Colonic mucosa (tissue), 4 donors: ENCODE results near the gene SURF4. TPM values are rescaled to one million over a fixed set of nuclear protein-coding genes. Genes with fewer than 3 reads are reported as not detected.
"Not testable (repeated sequence)": the region's sequence is repeated elsewhere in the genome, so short reads cannot be mapped to it uniquely, and the experiment has no call there.

Experiments
- DNase-seq: peaks from one replicate; pipeline ENCODE4 v3.0.0-alpha.2; 2020
- H3K27ac ChIP-seq: fragments of 200-600 bp; one replicate; pipeline ENCODE4 v1.8.0; 2021
- H3K27me3 ChIP-seq: fragments of 200-600 bp; one replicate; pipeline ENCODE4 v1.8.0; 2021
- H3K36me3 ChIP-seq: fragments of 200-600 bp; one replicate; pipeline ENCODE4 v1.8.0; 2021
- H3K4me1 ChIP-seq: fragments of 200-600 bp; one replicate; pipeline ENCODE4 v1.8.0; 2021; ENCODE audit warnings: mild to moderate bottlenecking
- H3K4me3 ChIP-seq: fragments of 200-600 bp; one replicate; pipeline ENCODE4 v1.8.0; 2021
- H3K9ac ChIP-seq, 2 donors: one replicate each; pipeline ENCODE4 v1.7.0; 2013; ENCODE audit warnings: control low read depth in 2 of 2, low read depth in 2 of 2, low read length in 2 of 2
- H3K9me3 ChIP-seq: fragments of 200-600 bp; one replicate; pipeline ENCODE4 v1.8.0; 2021
- intact Hi-C: fragments of 100-400 bp; cut with DNase I; formaldehyde crosslinking; loops from one replicate; pipeline ENCODE4 v1.14.1; 2022
- total RNA-seq, 2 donors: library from RNA; stranded (reverse); fragmentation: NEBNext Ultra II Directional in 1 of 2; extraction: Animal tissue kit (Norgen Biotek cat#: 25700) in 1 of 2; gene quantifications; one replicate each; pipeline ENCODE4 v1.2.1, GENCODE V29; 2021
- TF ChIP-seq, protein P1 (sequence below): fragments of 200-600 bp; IDR thresholded peaks from one replicate; pipeline ENCODE4 v1.8.0; 2022; ENCODE audit warnings: antibody characterized with exemption, mild to moderate bottlenecking
- donor health status: healthy.
- donor health status: DM: no; HTN: no; CAD: no.
- donor health status: DM: no; HTN: no; CAD: no.

SURF4 gene
- total RNA-seq, 2 donors from 2014 or later: 176 to 267 TPM

DNA sequence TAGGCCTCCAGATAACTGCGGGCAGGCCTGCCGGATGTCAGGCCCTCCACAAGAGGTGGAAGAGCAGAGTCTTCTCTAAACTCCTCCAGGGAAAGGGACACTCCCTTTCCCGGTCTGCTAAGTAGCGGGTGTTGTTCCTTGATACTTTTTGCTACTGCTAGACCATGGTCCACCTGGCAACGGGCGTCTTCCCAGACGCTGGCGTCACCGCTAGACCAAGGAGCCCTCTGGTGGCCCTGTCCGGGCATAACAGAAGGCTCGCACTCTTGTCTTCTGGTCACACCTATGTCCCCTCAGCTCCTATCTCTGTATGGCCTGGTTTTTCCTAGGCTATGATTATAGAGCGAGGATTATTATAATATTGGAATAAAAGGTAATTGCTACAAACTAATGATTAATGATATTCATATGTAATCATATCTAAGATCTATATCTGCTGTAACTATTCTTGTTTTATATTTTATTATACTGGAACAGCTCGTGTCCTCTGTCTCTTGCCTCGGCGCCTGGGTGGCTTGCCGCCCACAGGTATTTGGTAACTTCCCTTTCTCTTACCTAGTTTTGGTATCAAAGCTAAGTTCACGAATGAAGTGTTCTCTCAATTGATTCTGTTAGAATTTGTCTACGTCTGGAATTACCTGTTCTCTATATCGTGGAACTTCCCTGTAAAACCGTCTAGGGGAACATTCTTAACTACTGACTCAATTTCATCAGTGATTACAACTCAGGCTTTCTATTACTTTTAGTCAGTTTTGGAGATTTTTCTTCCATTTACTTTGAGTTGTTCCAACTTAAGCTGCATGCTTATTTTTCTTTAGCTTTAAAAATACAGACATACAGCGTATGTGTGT, 46.3 kb downstream of the SURF4 start:
- not testable (repeated sequence) for H3K27me3 ChIP-seq, H3K9ac ChIP-seq, H3K27ac ChIP-seq, H3K9me3 ChIP-seq, H3K4me3 ChIP-seq
- peaks cover 10% of the 10 kb centered on the region for H3K4me1 ChIP-seq
- intact Hi-C loops: loop anchor here (2.0 to 10.0 kb wide), 2 partner anchors 95 to 143 kb away; no protein-coding TSS in a partner anchor
- peak; percentile 52 for DNase-seq
- TF ChIP-seq, protein P1, sequence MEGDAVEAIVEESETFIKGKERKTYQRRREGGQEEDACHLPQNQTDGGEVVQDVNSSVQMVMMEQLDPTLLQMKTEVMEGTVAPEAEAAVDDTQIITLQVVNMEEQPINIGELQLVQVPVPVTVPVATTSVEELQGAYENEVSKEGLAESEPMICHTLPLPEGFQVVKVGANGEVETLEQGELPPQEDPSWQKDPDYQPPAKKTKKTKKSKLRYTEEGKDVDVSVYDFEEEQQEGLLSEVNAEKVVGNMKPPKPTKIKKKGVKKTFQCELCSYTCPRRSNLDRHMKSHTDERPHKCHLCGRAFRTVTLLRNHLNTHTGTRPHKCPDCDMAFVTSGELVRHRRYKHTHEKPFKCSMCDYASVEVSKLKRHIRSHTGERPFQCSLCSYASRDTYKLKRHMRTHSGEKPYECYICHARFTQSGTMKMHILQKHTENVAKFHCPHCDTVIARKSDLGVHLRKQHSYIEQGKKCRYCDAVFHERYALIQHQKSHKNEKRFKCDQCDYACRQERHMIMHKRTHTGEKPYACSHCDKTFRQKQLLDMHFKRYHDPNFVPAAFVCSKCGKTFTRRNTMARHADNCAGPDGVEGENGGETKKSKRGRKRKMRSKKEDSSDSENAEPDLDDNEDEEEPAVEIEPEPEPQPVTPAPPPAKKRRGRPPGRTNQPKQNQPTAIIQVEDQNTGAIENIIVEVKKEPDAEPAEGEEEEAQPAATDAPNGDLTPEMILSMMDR: peak; percentile 64
- peaks cover 29% of the 10 kb centered on the region for H3K36me3 ChIP-seq

- intact Hi-C loops: loop anchor here (2.0 to 10.0 kb wide), 2 partner anchors 93 to 141 kb away; no protein-coding TSS in a partner anchor
- TF ChIP-seq, protein P1: no peak
Observed at GRCh38 chr9:133327834-133328484, 47.9 kb downstream of the SURF4 start.

DNA sequence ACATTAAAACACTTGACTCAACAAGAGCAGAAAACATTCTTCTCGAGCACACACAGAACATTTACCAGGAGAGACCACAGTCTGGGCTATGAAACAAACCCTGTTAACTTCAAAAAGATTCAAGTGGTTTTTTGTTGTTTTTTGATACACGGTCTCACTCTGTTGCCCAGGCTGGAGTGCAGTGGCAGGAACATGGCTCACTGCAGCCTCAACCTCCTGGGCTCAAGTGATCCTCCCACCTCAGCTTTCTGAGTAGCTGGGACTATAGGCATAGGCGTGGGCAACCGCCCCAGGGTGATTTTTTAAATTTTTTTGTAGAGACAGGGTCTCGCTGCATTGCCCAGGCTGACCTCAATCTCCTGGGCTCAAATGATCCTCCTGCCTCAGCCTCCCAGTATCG, 48.8 kb downstream of the SURF4 start:
- intact Hi-C loops: loop anchor here (10.0 kb wide), 1 partner anchor 92 kb away; no protein-coding TSS in a partner anchor
- H3K36me3 ChIP-seq: peaks cover 14% of the 10 kb centered on the region
- not testable (repeated sequence) for H3K4me3 ChIP-seq, H3K27me3 ChIP-seq, H3K4me1 ChIP-seq, DNase-seq, H3K9me3 ChIP-seq, H3K27ac ChIP-seq, H3K9ac ChIP-seq

More at GRCh38 chr9:133327834-133328484, 47.9 kb downstream of the SURF4 start:
- Histone ChIP-seq H3K36me3 (peaks cover 22% of the 10 kb centered on the region), H3K9ac (no peak overlapping the region), H3K9me3 (no peaks in the 10 kb centered on the region), H3K27me3 (no peaks in the 10 kb centered on the region), H3K4me1 (no peaks in the 10 kb centered on the region), H3K27ac (no peak overlapping the region), H3K4me3 (no peak overlapping the region)
- no peak for DNase-seq

DNA sequence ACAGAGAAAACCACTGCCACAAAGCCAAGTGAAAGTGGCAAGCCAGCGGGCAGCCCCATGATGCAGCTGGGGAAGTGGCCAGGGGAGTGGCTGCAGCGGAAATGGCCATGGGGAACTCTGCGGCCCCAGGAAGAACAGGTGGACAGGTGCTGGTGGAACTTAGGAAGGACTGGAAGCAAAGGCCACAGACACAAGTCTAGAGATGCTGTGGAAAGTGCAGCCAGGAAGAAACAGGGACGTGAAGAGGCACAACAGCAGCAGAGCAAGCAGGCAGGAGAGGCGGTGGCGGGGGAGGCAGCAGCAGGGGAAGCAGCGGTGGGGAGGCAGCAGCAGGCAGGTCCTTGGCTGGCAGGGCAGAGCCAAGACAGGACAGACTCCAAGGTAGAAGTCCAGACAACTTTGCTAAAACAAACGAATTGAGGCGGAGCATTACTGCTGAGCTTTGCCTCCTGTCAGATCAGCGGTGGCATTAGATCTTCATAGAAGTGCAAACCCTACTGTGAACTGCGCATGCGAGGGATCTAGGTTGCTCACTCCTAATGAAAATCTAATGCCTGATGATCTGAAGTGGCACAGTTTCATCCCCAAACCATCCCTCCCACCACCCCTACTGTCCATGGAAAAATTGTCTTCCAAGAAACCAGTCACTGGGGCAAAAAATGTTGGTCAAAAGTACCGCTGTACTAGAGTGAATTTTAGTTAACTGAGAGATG, 51.7 kb downstream of the SURF4 start:
- Histone ChIP-seq H3K4me3 (no peak overlapping the region), H3K27ac (no peak overlapping the region), H3K9me3 (no peaks in the 10 kb centered on the region), H3K27me3 (no peaks in the 10 kb centered on the region), H3K9ac (no peak overlapping the region), H3K4me1 (no peaks in the 10 kb centered on the region), H3K36me3 (no peaks in the 10 kb centered on the region)
- TF ChIP-seq, protein P1: no peak
- intact Hi-C loops: loop anchor here (10.0 kb wide), 1 partner anchor 89 kb away; no protein-coding TSS in a partner anchor
- DNase-seq: no peak

GRCh38 chr9:133323211-133323610, 52.6 kb downstream of the SURF4 start:
- no peaks in the 10 kb centered on the region for H3K9me3 ChIP-seq
- H3K9ac ChIP-seq: no peak overlapping the region
- H3K27ac ChIP-seq: no peak overlapping the region
- no peak for DNase-seq
- H3K4me1 ChIP-seq: no peaks in the 10 kb centered on the region
- H3K36me3 ChIP-seq: no peaks in the 10 kb centered on the region
- no peak overlapping the region for H3K4me3 ChIP-seq
- no peaks in the 10 kb centered on the region for H3K27me3 ChIP-seq
- TF ChIP-seq, protein P1: no peak
- intact Hi-C loops: loop anchor here (10.0 kb wide), 1 partner anchor 88 kb away; no protein-coding TSS in a partner anchor
